Stimulated activated CD4-positive, alpha-beta T cell treated with anti-CD3 and anti-CD28 coated beads, Interleukin-1b, Interleukin-23, amount 100 ng/mL, for 48 hours (primary cell): ENCODE data around the gene NT5E.
"Not testable (repeated sequence)": the region's sequence is repeated elsewhere in the genome, so short reads cannot be mapped to it uniquely, and the experiment has no call there.

ENCODE experiments used
- DNase-seq: peaks from one replicate; pipeline ENCODE4 v3.0.0-alpha.2; 2020

The NT5E gene

DNA sequence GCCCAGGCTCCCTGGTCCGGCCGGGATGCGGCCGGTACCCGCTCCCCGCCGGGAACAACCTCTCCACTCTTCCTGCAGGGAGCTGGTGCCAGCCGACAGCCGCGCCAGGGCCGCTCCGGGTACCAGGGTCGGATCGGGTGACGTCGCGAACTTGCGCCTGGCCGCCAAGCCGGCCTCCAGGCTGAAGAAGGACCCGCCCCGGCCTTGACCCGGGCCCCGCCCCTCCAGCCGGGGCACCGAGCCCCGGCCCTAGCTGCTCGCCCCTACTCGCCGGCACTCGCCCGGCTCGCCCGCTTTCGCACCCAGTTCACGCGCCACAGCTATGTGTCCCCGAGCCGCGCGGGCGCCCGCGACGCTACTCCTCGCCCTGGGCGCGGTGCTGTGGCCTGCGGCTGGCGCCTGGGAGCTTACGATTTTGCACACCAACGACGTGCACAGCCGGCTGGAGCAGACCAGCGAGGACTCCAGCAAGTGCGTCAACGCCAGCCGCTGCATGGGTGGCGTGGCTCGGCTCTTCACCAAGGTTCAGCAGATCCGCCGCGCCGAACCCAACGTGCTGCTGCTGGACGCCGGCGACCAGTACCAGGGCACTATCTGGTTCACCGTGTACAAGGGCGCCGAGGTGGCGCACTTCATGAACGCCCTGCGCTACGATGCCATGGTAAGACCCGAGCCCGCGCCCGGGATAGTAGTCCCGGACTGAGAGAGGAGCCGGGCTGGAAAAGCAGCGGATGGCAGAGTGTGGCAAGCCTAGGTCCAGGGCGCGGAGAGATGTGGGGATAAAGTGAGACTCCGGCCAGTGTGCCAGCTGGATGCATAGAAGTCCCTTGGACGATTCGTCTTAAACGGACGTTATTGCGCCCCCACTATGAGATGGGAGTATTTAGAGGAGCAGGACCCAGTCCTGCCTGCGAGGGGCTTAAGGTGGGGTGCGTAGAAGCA, at the start of gene NT5E:
NT5E (plus strand) TSS at position 266 of the 942 bp plus-strand sequence; CDS start at position 323, 57 bp downstream.
- DNase-seq = peak; percentile 52

DNA sequence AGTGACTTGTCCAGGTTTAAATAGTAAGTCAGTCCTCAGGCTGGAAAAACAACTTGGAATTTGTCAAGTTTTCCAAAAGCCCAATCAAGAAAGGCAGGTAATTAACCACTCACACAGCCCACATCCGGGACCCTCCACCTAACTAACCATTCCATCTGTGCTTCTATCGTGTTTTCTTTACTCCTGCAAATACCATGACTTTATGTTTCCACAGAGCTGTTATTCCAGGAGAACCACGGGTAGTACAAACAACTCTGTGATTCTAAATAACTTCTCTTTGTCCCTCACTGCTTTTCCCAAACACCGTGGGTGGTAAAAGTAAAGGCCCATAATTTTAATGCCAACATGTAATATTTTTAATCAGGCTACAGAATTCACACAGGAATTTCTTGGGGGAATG, 49.6 kb upstream of the NT5E start:
- no peak for DNase-seq

DNA sequence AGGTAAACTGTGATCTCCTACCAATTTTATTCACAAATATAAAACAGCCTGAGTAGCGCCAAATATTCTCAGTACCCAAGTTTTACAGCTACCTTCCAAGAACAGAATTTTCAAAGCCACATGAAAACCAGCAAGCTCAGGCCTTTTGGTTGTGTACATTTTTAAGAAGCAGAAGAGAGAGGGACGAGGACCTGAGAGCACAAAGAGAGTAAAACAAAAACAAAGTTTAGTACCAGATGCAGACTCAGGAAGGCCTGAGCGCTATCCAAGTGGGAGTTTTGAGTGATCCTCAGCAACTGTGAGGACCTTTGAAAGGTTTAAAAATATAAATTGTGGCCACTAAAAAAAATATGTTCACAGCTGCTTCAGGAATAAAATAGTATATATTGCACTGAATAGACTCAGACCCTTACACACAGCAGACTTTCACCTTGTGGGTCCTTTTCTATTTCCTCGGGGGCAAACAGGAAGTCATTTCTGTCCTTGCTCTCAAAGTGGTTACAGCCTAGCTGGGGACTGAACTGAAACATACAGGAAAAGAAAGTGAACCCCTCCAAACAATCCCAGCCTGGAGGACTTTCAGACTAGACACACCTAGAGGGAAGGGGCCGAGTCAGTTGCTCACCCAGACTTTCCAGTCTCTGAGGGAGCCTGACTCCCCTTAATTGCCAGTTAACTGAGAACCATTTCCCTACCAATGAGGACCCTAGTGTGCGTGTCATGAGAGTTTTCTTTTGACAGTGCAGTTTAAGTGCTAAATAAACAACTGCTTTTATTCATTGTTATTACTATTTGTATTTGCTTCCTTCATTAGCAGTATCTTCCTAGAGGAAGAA, 48.5 kb upstream of the NT5E start:
- no peak for DNase-seq

DNA sequence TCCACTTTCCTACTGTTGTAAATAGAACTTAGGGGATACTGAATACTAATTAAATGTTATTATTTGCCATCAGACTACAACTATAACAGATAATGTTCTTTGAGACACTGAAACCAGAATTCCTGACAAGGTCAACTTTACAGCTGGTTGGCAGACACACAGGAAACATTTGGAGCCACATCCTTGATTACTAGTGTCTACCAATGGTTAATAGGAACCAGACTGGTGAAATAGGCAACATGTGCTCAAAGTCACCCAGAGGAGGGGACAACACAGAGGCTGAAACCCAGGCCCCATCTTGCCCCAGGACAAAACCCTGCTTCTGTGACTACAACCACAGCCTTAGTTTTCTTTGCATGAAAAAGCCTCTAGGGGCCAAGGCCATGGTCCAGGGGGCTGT, 47.8 kb upstream of the NT5E start:
- no peak for DNase-seq

DNA sequence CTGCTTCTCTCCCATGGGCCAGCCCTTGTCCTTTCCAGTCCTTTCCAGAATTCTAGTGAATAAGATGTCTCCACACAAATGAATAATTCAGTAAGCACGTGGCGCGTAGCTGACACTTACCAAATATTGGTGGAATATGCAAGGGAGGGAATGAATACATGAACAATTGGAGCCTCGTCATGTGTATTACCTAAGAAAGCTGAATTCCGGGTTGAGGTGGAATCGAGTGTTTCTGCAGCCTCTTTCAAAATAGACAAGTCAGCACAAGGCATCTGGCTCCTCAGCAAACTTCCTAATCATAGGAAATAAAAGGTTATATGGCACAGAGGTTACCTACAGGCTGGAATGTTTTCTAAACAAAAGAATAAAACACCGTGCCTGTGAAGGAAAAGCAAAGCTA, 47.0 kb upstream of the NT5E start:
- no peak for DNase-seq

DNA sequence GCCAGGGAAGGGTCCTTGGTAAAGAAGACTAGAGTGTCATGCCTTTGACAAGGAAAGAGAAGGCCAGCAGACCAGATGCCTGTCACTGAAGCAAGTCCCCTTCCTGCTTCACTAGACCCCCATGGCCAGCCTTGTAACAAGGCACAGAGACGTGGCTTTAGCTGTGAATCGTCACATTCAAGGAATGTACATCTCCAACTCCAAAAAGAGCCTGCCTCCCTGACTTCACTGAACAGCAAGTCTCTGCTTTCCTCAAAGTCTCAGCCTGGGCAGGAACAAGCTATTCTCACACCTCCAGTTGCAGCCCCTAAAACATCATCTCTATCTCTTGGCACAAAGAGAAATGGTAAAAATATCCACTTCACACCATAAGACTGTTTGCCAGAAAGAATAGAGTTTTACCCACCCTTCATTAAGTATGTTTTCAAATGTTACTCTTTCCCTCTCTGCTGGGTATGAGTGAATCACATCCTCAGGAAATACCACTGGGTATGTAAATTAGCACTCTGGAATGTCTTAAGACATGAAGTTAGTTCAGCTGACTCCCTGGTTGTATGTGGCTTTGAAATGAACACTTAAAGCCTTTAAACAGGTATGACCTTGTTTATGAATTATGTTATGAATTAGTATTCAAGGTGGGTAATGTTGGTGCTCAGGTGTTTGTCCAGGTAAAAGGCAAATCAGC, 46.4 kb upstream of the NT5E start:
- no peak for DNase-seq

DNA sequence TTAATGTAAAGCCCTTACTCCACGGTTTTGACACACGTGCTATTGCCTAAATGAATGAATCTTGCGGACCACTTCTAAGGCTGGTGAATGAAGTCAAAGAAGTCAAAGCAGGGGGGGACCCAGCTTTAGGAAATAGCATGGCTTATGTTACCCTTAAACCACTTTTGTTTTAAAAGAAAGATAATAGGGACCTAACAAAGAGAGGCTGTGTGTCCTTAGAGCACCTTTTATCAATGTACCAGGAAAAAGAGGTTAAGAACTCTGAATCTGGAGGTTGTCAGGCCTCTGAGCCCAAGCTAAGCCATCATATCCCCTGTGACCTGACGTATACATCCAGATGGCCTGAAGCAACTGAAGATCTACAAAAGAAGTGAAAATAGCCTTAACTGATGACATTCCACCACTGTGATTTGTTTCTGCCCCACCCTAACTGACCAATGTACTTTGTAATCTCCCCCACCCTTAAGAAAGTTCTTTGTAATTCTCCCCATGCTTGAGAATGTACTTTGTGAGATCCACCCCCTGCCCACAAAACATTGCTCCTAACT, 45.8 kb upstream of the NT5E start:
- DNase-seq = not testable (repeated sequence)

DNA sequence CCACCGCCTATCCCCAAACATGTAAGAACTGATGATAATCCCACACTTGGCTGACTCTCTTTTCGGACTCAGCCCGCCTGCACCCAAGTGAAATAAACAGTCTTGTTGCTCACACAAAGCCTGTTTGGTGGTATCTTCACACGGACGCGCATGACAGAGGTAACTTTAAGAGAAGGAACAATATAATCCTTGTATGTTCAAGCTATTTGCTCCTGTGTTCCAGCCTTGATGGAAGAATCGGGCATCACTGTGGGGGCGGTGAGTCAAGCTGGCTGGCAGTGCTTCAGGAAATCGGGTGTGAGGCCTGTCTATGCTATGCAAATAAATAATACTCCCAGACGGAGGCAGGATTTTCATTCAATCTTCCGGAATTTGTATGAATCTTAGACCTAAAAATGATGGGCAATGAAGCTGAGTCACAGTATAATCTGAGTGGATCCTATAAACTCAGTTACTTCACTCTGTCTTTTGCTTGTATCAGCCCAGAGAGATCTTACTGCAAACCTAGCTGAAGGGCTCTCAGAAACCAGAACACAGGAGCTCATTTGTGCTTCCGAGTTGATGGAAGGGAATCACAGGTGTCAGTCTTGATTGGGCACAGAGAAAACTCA, 45.2 kb upstream of the NT5E start:
- DNase-seq = no peak

DNA sequence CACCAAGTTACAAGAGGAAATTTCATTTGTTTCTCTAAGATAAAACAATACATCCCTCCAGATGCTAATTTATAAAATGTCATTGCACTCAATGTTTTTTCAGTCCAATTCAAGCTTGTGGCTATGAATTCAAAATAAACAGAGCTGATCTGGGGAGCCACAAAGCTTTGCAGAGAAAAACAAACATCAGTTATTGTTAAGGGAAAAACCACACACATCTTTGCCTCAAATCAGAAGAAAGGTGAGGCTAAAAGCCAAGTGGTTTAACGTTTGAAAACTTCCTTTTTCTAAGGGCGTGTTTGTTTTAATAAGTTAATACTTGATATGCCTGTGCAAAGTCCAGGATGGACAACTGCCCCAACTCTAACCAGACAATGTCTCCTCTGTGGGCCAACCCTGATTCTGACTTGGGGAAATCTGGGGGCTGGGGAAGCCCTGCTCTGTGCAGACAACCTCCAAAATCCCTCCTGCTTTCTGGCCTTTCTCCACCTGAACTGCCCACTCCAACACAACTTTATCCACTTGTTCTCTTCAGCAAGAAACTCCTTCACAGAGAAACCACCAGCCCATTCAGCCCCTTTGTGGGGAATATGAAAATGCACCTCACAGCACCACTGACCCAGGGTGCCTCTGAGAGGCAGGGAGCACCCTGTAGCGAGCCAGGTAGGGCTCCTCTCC, 44.6 kb upstream of the NT5E start:
- no peak for DNase-seq

DNA sequence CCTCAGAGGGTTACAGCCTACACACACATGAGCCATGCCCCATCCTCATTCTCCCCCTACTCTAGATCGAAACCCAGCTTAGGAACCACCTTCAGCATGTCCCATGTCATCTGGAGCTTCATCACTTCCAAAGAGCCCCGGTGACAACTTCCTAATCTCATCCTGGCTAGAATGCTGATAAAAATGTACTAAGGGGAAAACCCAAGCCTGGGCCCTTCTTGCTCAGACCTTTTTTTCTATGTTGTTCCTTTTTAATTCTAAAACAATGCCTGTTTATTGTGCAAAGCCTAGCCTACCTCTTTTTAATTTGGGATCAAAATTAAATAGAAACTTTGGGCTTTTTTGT, 44.1 kb upstream of the NT5E start:
- DNase-seq = no peak

DNA sequence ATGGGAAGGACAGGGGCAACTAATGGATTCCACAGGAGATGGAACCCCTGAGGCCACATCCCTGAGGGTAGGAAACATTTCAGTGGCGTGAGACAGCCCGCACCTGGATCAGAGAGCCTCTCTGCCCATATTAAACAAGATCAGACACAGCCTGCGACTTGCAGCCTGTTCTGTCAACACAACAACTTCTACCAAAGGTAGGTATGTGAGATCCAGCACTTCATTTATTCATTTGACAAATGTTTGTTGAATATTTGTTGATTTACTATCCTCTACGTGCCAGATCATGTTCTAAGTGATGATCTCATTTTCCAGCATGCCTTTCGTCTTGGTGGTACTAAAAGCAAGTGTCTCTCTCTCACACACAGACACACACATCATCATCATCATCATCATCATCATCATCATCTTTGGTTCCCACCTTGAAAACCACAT, 43.2 kb upstream of the NT5E start:
- DNase-seq = no peak

DNA sequence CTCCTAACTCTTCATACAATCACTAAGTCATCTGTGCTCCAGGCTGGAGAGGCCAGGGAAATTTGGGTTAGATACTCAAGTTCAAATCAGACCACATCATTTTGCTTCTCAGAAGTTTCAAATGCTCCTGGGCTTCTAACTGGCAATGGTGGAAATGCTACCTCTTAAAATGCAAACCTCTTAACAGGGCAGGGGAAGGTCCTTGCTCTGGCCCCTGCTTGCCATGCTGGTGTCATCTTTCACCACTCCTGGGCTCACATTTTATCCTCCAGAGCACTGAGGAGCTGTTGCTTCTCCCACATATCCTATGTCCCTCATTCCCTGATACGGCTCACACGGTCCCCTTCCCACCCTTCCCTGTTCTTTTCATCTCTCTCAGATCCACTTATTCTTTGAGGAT, 41.8 kb upstream of the NT5E start:
- DNase-seq = no peak

DNA sequence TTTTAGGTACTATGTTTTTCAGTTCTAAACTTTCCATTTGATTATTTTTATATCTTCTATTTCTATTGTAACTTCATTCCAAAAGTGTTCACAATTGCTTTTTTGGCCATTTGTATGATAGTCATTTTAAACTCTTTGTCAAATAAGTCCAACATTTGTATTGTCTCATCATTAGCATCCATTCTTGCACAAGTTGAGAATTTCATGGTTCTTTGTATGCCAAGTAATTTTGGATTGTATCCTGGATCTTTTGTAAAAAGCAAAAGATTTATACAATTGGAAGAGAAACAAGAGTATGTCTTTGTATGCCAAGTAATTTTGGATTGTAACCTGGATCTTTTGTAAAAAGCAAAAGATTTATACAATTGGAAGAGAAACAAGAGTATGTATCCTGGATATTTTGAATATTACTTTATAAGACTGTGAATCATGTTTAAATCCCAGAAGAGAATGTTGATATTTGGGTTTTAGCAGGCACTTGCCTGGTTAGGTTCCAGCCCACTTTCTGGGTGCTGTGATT, 36.9 kb upstream of the NT5E start:
- no peak for DNase-seq

DNA sequence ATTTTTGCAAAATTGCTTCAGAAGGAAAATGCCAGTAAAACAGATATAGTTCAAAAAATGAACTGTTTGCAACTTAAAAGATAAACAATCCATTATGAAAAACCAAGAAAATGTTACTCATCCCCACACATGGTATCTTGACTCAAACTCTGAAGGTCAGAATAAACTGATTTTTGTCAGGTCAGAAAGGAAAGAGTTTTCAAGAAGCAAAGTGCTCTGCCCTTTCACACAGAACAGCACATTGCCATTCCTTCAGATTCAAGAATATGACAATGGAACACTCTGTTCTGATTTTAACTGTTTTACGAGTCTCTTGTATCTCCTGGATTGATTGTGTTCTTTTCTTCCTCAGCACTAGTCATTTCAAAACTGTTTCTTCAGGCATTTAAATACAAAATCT, 33.8 kb upstream of the NT5E start:
- DNase-seq = no peak

DNA sequence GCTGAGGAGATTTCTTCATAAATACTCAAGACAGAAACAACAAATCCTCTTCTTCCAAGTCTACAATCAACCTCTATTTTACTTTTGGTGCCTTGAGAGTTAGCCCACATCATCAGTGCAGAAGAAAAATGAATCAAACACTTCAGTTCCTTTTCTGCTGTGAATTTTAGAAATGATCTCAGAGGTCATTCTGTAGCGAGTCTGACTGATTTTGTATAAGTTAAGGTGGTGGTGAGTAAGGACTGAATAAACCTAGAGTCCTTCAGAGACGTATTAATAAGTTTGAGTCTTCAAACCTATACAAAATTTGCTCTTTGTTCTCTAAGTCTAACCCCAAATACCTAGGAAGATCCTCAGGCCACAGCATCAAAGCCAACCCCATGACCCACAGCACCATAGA, 33.1 kb upstream of the NT5E start:
- DNase-seq = no peak

DNA sequence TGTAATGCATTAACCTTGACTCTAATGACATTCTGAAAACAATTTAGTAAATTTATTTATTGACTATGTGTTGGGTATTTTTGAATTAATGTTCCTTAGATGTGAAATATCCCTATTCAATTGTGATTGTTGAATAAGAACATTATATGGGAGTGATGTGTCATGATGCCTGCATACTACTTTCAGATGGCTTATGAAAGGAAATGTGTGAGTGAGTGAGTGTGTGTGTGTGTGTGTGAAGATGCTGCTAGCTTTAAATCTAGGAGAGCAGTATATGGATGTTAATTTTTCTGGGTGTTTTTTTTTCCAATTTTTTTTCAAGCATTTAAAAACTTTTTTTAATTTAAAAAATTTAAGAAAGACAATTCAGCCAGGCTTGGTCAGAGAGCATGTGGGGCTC, 32.5 kb upstream of the NT5E start:
- no peak for DNase-seq

DNA sequence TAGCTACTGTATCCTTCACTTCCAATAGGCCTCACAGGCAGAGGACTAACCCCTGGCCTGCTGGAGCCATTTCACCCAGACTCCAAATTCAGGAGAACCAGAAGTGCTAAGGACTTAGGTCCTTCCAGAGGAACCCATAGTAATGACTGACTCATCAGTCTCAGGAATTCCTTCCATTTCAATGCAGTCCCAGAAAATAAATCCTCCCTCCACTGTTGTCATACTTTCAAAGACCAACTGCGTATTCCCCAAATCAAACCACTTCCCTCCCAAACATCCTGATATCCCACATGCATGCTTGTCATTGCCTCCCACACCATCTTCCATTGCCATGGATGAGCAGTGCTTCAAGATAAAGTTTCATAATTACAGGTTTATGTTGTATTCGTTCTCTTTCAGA, 31.8 kb upstream of the NT5E start:
- no peak for DNase-seq

DNA sequence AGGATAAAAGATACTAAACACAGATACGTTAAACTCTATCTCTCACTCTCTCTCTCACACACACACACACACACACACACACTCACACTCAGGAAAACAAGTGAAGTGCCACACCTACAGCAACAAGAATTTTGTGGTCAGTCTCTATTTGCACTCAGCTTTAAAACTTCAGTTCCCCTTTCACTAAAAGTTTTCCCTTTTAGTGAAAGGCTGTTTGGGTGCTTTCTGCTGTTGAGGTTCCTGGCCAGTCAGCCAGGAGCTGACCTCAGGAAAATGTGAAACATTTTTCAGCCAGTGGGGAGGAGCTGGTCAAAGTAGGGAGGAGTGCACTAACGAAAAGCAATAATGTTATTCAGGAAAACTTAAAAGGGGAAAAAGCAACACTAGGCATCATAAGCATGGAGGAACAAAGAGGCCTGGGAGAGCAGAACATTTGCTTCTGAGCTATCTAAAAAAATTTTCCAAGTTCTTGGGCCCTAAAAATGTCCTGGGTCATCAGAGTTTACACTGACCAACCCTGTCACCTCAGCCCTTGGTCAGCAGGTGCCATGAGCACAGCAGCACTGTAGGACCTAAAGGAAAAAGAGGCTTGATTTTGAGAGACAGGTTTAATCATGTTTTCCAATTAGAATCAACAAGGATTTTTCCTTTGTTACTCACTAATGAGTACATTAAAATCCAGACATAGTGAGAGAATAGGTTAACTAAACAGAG, 30.7 kb upstream of the NT5E start:
- no peak for DNase-seq

DNA sequence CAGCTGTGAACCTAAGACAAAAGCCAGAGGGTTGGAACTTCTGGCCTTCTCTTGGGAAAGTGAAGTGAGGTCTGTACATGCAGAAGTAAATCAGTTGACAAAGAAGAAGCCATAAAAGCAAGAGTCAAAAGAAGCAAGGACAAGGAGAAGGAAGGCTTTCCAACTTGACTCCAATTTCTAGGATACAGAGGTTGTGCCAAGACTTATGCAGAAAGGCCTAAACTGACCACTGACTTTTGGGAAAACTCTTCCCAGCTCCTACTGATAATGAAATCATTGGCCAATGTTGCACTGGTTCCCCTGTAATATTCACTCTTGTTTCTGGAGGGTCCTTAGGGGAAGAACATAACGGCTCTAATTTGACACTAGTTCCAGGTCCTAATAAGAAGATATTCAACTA, 29.3 kb upstream of the NT5E start:
- DNase-seq = no peak

DNA sequence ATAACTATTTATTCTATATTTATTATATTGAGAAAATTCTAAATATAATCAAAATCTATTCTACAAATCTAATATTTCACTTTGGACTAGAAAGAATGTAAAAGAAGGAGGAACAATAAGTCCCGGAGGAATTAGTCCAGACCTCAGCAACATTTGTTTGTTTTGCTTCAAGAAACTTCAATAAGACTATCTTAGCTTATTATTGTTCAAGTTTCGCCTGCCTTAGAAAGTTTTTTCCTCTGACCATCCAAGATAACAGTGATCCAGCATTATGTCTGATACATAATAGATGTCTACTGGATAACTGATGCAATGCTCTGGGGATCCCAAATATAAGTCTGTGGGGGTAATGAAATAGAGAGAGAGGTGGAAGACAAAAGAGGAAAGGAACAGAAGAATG, 28.7 kb upstream of the NT5E start:
- DNase-seq = no peak

DNA sequence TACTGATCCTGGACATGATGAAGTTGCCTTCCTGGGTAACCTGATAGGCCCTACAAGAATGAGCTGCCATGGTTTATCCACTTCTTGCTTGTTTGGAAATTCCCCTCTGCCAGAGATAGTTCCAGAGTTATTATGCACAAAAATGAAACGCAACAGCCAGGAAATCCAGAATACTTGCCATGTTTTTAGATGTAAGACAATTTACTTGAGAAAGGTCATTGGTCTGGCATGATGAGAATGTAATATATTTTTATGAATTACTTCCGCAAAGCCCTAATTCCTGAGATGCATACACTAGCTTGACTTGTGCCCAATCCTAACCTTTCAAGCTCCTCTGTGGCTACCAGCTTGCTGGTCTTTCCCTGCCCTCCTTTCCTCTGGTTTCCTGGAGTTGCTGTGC, 27.9 kb upstream of the NT5E start:
- DNase-seq = no peak
